Breast epithelium (tissue), 4 donors: ENCODE measurements around the gene WDR44. TPM values are rescaled to one million over a fixed set of nuclear protein-coding genes. Genes with fewer than 3 reads are reported as not detected.
A peak's percentile ranks its signal among the peaks of the same experiment; 100 is the strongest.
"Not testable (repeated sequence)": the region's sequence is repeated elsewhere in the genome, so short reads cannot be mapped to it uniquely, and the experiment has no call there.

Experiments used
- DNase-seq, 2 donors: peaks; one replicate each; pipeline ENCODE4 v3.0.0-alpha.2; 2019; ENCODE audit warnings: low spot score in 2 of 2
- H3K27ac ChIP-seq, 2 donors: fragments of 200-600 bp; sonication (generic) in 1 of 2; one replicate each; pipeline ENCODE4 v1.5.1; 2016 to 2019; ENCODE audit warnings: mild to moderate bottlenecking in 1 of 2
- H3K27me3 ChIP-seq, 2 donors: fragments of 200-600 bp; sonication (generic) in 1 of 2; one replicate each; pipeline versions ENCODE4 v1.5.1 to v1.6.0; 2017 to 2019; ENCODE audit warnings: control low read depth in 1 of 2, mild to moderate bottlenecking in 1 of 2
- H3K36me3 ChIP-seq: fragments of 200-600 bp; one replicate; pipeline ENCODE4 v1.5.1; 2019
- H3K4me1 ChIP-seq, 2 donors: fragments of 200-600 bp; sonication (generic); one replicate each; pipeline ENCODE4 v1.5.1; 2016 to 2019; ENCODE audit warnings: control low read depth in 1 of 2
- H3K4me3 ChIP-seq, 3 donors: fragments of 200-600 bp; sonication (generic); 1 replicate in 2 of 3; 2 replicates in 1 of 3; pipeline ENCODE4 v1.5.1; 2016 to 2019; ENCODE audit warnings: mild to moderate bottlenecking in 3 of 3, moderate library complexity in 2 of 3
- H3K9me3 ChIP-seq, 2 donors: fragments of 200-600 bp; sonication (generic) in 1 of 2; one replicate each; pipeline ENCODE4 v1.5.1; 2016 to 2019; ENCODE audit warnings: control low read depth in 1 of 2
- CTCF ChIP-seq, 3 donors: fragments of 450-650 bp; IDR thresholded peaks; one replicate each; pipeline ENCODE4 v1.5.1; 2016 to 2017; ENCODE audit warnings: antibody characterized with exemption in 3 of 3, mild to moderate bottlenecking in 3 of 3, moderate library complexity in 3 of 3
- POLR2A ChIP-seq: fragments of 450-650 bp; IDR thresholded peaks from one replicate; pipeline ENCODE4 v1.6.1; 2016; ENCODE audit warnings: antibody characterized with exemption, mild to moderate bottlenecking, moderate library complexity
- POLR2AphosphoS5 ChIP-seq, 3 donors: sonication (generic); formaldehyde crosslinking; IDR thresholded peaks; one replicate each; pipeline ENCODE4 v1.6.1; 2017; ENCODE audit warnings: antibody characterized with exemption in 3 of 3
- intact Hi-C: fragments of 100-400 bp; cut with DNase I; formaldehyde crosslinking; loops from one replicate; pipeline ENCODE4 v1.15.1; 2023; ENCODE audit warnings: low total_unique reads
- total RNA-seq, 3 donors: library from RNA; depleted of rRNA; stranded (reverse); fragments of >200 nt; gene quantifications; one replicate each; pipeline ENCODE4 v1.1.0, GENCODE V29; 2016

WDR44 gene
- total RNA-seq: 10 to 100 TPM; 16.8 to 23.7 (median 19.3) TPM

GRCh38 chrX:118345464-118346257, at the start of gene WDR44:
Gene WDR44 (plus strand): TSS chrX:118346106. CDS start chrX:118346504, 398 bp downstream.
- Histone ChIP-seq H3K27me3 (peaks cover 0 to 7% of the 10 kb centered on the region in 2 donors), H3K4me1 (no peaks in the 10 kb centered on the region), H3K36me3 (no peaks in the 10 kb centered on the region), H3K4me3 (peak within 1 kb of the TSS; percentile 63 to 78 (median 70)), H3K27ac (peak within 1 kb of the TSS; percentile 90 to 94), H3K9me3 (no peaks in the 10 kb centered on the region)
- DNase-seq: peak; percentile 90
- intact Hi-C loops: no loop called here
- peak; percentile 39 for TF ChIP-seq POLR2A
- no peak for TF ChIP-seq CTCF (IDR thresholded peaks at IDR 0.05)
- peak in 2 of 3 donors; percentile 41 to 77 for TF ChIP-seq POLR2AphosphoS5 (IDR thresholded peaks at IDR 0.05)

GRCh38 chrX:118305827-118306226, 40.1 kb upstream of the WDR44 start:
- H3K4me3 ChIP-seq, DNase-seq, H3K27ac ChIP-seq, H3K36me3 ChIP-seq, intact Hi-C loops, H3K4me1 ChIP-seq: not testable (repeated sequence)
- peaks cover 0 to 13% of the 10 kb centered on the region in 2 donors for H3K27me3 ChIP-seq
- peaks cover 16 to 20% of the 10 kb centered on the region in 2 donors for H3K9me3 ChIP-seq

GRCh38 chrX:118315529-118315928, 30.4 kb upstream of the WDR44 start:
- Histone ChIP-seq H3K4me1 (no peaks in the 10 kb centered on the region), H3K27me3 (peaks cover 0 to 15% of the 10 kb centered on the region in 2 donors)
- intact Hi-C loops: no loop called here

GRCh38 chrX:118324588-118324987, 21.3 kb upstream of the WDR44 start:
- no peaks in the 10 kb centered on the region for H3K9me3 ChIP-seq
- H3K27me3 ChIP-seq: peaks cover 0 to 3% of the 10 kb centered on the region in 2 donors
- no peaks in the 10 kb centered on the region for H3K4me1 ChIP-seq
- H3K36me3 ChIP-seq: no peaks in the 10 kb centered on the region
- DNase-seq: no peak
- TF ChIP-seq POLR2A: no peak
- no peak for TF ChIP-seq POLR2AphosphoS5 (IDR thresholded peaks at IDR 0.05)
- TF ChIP-seq CTCF (IDR thresholded peaks at IDR 0.05): no peak
- intact Hi-C loops: no loop called here
- no peak overlapping the region for H3K27ac ChIP-seq
- H3K4me3 ChIP-seq: no peak overlapping the region

More at GRCh38 chrX:118315529-118315928, 30.4 kb upstream of the WDR44 start:
- H3K27ac ChIP-seq: no peak overlapping the region
- no peak for TF ChIP-seq POLR2A
- TF ChIP-seq CTCF (IDR thresholded peaks at IDR 0.05): no peak
- TF ChIP-seq POLR2AphosphoS5 (IDR thresholded peaks at IDR 0.05): no peak
- no peaks in the 10 kb centered on the region for H3K9me3 ChIP-seq
- H3K4me3 ChIP-seq: no peak overlapping the region
- no peak for DNase-seq
- H3K36me3 ChIP-seq: no peaks in the 10 kb centered on the region

GRCh38 chrX:118325453-118325852, 20.5 kb upstream of the WDR44 start:
- TF ChIP-seq POLR2AphosphoS5 (IDR thresholded peaks at IDR 0.05) (no peak), POLR2A (no peak), CTCF (IDR thresholded peaks at IDR 0.05) (no peak)
- Histone ChIP-seq H3K4me1 (no peaks in the 10 kb centered on the region), H3K9me3 (no peaks in the 10 kb centered on the region), H3K27me3 (peaks cover 0 to 3% of the 10 kb centered on the region in 2 donors), H3K36me3 (no peaks in the 10 kb centered on the region), H3K4me3 (no peak overlapping the region), H3K27ac (no peak overlapping the region)
- DNase-seq: no peak
- intact Hi-C loops: no loop called here
